NOMO-1 treated with dmso at 0.1 percent for 144 hours (cell line): ENCODE results near the gene ZNF462.

ENCODE experiments used
- DNase-seq: peaks from one replicate; lab custom pipeline; 2025; ENCODE audit not compliant: unreplicated experiment; lab: John Stamatoyannopoulos, UW

ZNF462 gene

GRCh38 chr9:106862110-106862820, 701 bp upstream of the ZNF462 start:
- no peak for DNase-seq

- DNase-seq = no peak
Measured at GRCh38 chr9:106864373-106865143, 1.6 kb downstream of the ZNF462 start.

DNA sequence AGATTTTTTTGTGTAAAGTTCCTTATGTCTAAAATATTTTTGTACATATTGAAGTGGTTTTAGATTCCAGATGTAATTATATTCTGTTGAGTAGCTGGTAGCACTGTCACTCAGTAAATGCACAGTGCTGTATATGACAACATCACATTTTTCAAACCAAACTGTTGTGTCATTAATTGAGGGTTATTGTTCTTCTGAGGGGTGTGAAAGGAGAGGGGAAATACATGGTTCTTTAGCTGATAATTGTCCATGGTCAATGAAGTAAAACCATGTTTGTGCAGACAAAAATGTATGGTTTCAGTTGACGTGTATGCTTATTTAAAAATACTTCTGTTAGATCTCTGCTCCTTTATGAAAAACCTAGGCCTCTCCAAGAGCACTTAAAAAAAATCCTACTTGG, 3.3 kb downstream of the ZNF462 start:
- DNase-seq = no peak

- no peak for DNase-seq
Measured at GRCh38 chr9:106867286-106867685, 4.3 kb downstream of the ZNF462 start.

DNA sequence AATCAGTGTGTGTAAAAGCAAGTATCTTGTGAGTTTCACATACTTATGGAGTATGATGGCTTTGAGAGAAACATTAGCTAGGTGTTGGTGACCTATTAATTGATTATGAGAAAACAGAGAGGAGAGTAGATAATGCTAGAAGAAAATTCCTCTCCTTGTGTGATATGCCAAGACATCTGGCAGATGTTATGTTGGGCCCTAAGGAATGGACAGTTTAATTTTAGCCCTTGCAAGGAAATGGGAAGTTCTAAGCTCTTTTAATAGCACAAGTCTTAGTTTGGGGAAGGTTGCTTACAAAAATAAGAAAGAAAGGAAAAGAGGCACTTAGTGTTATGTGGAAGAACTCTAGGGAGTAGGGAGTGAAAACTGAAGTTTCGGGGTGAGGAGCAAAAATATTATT, 5.1 kb downstream of the ZNF462 start:
- DNase-seq = no peak

DNA sequence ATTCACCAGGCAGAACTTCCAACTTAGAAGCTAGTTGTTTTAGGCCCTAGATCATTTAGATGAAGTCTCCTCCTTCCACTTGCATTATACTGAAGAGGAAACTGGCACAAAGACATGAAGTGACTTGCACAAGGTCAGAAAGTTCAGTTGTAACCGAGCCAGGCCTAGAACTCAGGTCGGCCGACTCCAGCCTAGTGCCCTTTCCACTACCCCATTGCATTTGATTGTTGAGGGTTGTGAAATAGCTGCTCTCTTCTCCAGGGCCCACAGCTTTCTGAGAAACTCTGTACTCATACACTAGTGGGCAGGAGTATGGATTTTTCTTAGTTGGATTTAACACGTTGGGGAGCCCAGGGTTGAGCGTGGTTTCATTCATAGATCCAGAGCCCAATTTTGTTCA, 5.6 kb downstream of the ZNF462 start:
- no peak for DNase-seq

DNA sequence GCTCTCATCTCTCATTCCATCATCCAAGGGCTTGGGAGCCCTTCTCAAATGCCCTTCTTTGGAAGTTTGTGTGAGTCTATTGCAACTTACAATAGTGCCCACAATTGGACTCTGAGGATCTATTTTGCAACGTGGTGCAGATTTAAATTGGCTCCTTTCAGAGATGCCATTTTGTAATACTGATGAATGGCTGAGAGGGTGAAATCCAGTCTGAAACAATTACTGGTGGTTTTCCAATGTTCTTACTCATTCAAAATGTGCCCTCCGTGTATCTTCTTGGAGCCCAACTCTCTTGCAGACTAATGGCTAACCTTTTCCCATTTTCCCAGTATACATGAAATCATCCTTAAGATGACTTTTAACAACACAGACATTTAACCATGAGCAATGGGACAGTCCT, 6.1 kb downstream of the ZNF462 start:
- DNase-seq = no peak

DNA sequence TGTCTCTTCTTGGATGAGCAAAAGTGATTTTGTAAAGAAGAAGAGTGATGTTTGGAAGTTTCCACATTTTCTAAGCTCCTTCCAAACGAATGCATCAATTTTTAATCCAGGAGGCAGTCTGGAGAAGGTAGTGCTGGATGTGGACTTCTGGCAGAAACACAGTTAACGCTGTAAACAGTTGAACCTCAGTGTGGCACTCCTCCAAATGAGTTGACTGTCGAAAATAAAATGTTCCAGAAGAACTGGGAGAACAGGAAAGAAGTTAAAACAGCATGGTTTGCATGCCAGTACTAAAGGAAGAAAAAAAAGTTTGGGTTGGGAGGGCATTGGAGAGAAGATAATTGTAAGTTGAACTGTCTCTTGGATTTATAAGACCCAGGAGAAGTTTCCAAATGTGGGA, 6.5 kb downstream of the ZNF462 start:
- no peak for DNase-seq

- no peak for DNase-seq
Measured at GRCh38 chr9:106872641-106873040, 9.7 kb downstream of the ZNF462 start.

- no peak for DNase-seq
Measured at GRCh38 chr9:106874031-106874430, 11.1 kb downstream of the ZNF462 start.

GRCh38 chr9:106874652-106875051, 11.7 kb downstream of the ZNF462 start:
- DNase-seq = no peak

GRCh38 chr9:106875529-106875928, 12.6 kb downstream of the ZNF462 start:
- DNase-seq = no peak

GRCh38 chr9:106877345-106877744, 14.4 kb downstream of the ZNF462 start:
- DNase-seq = no peak

DNA sequence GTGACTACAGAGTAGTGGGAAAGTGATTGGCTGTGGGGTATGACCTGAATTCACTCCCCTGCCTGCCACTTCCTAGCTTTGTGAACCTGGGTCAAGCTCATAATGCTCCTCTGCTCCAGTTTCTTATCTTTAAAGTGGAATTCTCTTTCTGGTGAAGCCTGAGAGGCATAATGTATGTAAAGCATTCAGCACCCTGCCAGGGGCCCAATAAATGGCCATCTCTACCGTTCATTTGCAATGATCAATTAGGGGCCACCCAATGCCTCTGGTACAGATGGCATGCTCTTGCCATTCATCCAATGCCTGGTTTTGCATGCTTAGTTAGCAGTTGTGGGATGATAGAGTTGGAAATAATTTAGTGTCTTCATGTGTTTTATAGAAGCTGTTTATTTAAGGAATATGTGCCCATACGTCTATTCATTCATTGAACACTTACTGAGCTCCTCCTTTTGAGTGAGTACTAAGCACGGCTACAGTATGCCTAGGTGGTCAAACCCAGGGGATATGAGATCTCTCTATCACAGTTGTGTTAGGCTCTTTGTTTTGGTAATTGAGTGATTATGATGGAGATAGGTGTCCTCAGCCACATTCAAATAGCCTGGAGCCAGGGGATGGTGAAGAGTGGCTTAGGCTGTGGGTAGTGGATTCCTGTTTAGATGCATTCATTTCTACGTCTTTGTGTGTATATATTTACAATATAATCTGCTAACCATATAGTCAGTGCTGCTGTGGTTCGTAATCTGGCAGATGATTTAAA, 15.3 kb downstream of the ZNF462 start:
- no peak for DNase-seq

GRCh38 chr9:106878934-106879333, 16.0 kb downstream of the ZNF462 start:
- no peak for DNase-seq

DNA sequence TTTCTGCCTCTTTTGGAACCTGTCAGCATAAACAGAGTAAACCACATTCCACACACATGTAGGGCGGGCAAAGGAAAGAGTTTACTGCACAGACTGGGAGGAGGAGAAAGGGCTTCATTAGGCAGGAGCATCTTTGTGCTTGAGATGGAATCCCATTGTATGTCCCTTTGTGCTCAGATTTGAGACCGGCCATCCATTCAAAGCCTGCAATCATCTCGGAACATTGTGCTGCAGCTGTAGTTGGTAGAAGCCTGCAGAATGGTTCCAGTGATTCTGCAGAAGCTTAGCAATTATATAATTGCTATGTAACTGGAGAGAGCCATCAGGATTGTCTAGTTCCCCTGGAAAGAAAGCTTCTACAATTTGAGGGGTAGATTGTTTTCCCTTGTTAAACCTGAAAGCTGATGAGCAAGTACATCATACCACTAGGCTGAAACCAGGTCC, 16.5 kb downstream of the ZNF462 start:
- DNase-seq = no peak

- DNase-seq = no peak
Measured at GRCh38 chr9:106880081-106880480, 17.1 kb downstream of the ZNF462 start.

- DNase-seq = no peak
Measured at GRCh38 chr9:106880863-106881262, 17.9 kb downstream of the ZNF462 start.

DNA sequence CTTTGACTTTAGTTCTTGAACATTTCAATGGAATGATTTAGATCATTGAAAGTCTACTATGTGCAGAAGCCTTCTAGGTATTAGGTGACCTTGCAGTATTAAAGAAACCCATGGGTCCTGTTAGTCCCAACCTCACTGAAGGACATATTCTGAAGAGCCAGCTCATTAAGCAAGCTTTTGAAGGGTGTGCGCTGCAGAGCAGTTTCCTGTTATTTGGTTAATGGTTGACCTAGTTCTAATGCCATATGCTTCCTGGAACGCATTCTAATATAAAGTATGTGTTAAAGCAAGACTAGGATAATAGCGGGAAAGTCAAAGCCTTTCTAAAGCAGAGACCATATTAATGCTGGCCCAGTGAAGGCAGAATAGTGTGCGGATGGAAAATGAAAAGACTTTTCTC, 20.1 kb downstream of the ZNF462 start:
- DNase-seq = no peak

GRCh38 chr9:106883626-106884190, 20.7 kb downstream of the ZNF462 start:
- DNase-seq = no peak

DNA sequence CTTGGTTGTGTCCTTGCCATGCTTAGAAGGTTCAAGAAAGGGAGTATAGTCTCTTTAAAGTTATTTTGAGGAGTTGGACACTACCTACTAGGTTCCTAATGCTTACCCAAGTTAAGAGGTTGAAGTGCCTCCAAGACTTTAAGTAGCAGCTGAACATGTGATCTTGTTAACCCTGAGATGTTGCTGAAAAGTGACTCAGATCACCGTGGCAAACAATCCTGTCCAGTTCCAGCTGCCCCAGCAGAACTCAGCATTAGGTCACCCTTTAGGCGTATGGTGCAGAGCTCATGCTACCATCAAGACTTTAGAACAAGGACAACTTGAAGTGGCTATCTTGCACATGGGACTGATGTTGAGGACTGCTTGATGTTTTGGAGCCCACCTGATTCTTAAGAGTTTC, 22.5 kb downstream of the ZNF462 start:
- DNase-seq = no peak
